Activated naive CD4-positive, alpha-beta T cell (primary cell): ENCODE data around the gene TBCA.
"Not testable (repeated sequence)": the region's sequence is repeated elsewhere in the genome, so short reads cannot be mapped to it uniquely, and the experiment has no call there.

Source experiments
- DNase-seq, 4 experiments: peaks; one replicate each; lab custom pipeline; 2025; lab: John Stamatoyannopoulos, UW

The TBCA gene

GRCh38 chr5:77772729-77773128 lies 3.4 kb downstream of the TBCA start:
- DNase-seq: no peak

GRCh38 chr5:77771452-77771851 lies 4.7 kb downstream of the TBCA start:
- no peak for DNase-seq

- no peak for DNase-seq
Observed at GRCh38 chr5:77770293-77771005, 5.7 kb downstream of the TBCA start.

- no peak for DNase-seq
Observed at GRCh38 chr5:77768978-77769377, 7.2 kb downstream of the TBCA start.

- no peak for DNase-seq
Observed at GRCh38 chr5:77767301-77767700, 8.8 kb downstream of the TBCA start.

- DNase-seq: no peak
Observed at GRCh38 chr5:77761606-77762005, 14.5 kb downstream of the TBCA start.

GRCh38 chr5:77758141-77758938 lies 17.8 kb downstream of the TBCA start:
- no peak for DNase-seq

- no peak for DNase-seq
Observed at GRCh38 chr5:77751328-77752023, 24.7 kb downstream of the TBCA start.

GRCh38 chr5:77750928-77751327 lies 25.2 kb downstream of the TBCA start:
- DNase-seq: not testable (repeated sequence)

GRCh38 chr5:77748160-77748559 lies 28.0 kb downstream of the TBCA start:
- DNase-seq: no peak

- no peak for DNase-seq
Observed at GRCh38 chr5:77744116-77744515, 32.0 kb downstream of the TBCA start.

GRCh38 chr5:77743181-77743580 lies 33.0 kb downstream of the TBCA start:
- DNase-seq: no peak

GRCh38 chr5:77741608-77742007 lies 34.5 kb downstream of the TBCA start:
- DNase-seq: no peak

GRCh38 chr5:77734885-77735284 lies 41.3 kb downstream of the TBCA start:
- no peak for DNase-seq

- no peak for DNase-seq
Observed at GRCh38 chr5:77733130-77733529, 43.0 kb downstream of the TBCA start.

GRCh38 chr5:77727190-77727589 lies 48.9 kb downstream of the TBCA start:
- no peak for DNase-seq

- no peak for DNase-seq
Observed at GRCh38 chr5:77725616-77726015, 50.5 kb downstream of the TBCA start.

- no peak for DNase-seq
Observed at GRCh38 chr5:77724934-77725333, 51.2 kb downstream of the TBCA start.

- DNase-seq: no peak
Observed at GRCh38 chr5:77719666-77720363, 56.3 kb downstream of the TBCA start.

GRCh38 chr5:77718934-77719610 lies 57.1 kb downstream of the TBCA start:
- no peak for DNase-seq

- no peak for DNase-seq
Observed at GRCh38 chr5:77709993-77710685, 66.0 kb downstream of the TBCA start.
